Sigmoid colon (tissue), 7 donors: ENCODE results near the gene CMKLR1. TPM values are rescaled to one million over a fixed set of nuclear protein-coding genes. Genes with fewer than 3 reads are reported as not detected.

Experiments used
- DNase-seq: peaks from one replicate; pipeline ENCODE4 v3.0.0-alpha.2; 2019
- H3K27ac ChIP-seq, 4 donors: fragments of 200-600 bp; sonication (generic); one replicate each; pipeline ENCODE4 v1.5.1; 2016 to 2019; ENCODE audit warnings: mild to moderate bottlenecking in 1 of 4
- H3K27me3 ChIP-seq, 3 donors: fragments of 200-600 bp; sonication (generic); one replicate each; pipeline ENCODE4 v1.5.1; 2019; ENCODE audit warnings: mild to moderate bottlenecking in 1 of 3
- H3K36me3 ChIP-seq, 4 donors: fragments of 200-600 bp; sonication (generic); one replicate each; pipeline ENCODE4 v1.5.1; 2016 to 2019
- H3K4me1 ChIP-seq, 4 donors: fragments of 200-600 bp; sonication (generic); one replicate each; pipeline ENCODE4 v1.5.1; 2017 to 2019
- H3K4me3 ChIP-seq, 4 donors: fragments of 200-600 bp; sonication (generic); one replicate each; pipeline ENCODE4 v1.5.1; 2017 to 2019; ENCODE audit warnings: mild to moderate bottlenecking in 2 of 4, moderate library complexity in 1 of 4
- H3K9me3 ChIP-seq, 4 donors: fragments of 200-600 bp in 3 of 4; sonication (generic) in 3 of 4; one replicate each; pipeline versions ENCODE4 v1.5.1 to v1.6.1; 2013 to 2019
- CTCF ChIP-seq, 4 experiments: fragments of 450-650 bp in 3 of 4; fragments of 200-600 bp in 1 of 4; IDR thresholded peaks; one replicate each; pipeline ENCODE4 v1.5.1; 2016 to 2019; ENCODE audit warnings: antibody characterized with exemption in 4 of 4, mild to moderate bottlenecking in 3 of 4, moderate library complexity in 2 of 4
- EP300 ChIP-seq, 4 donors: sonication (generic); formaldehyde crosslinking; IDR thresholded peaks; one replicate each; pipeline ENCODE4 v1.6.1; 2017; ENCODE audit warnings: antibody characterized with exemption in 4 of 4
- POLR2A ChIP-seq, 2 donors: fragments of 450-650 bp; IDR thresholded peaks; one replicate each; pipeline ENCODE4 v1.6.1; 2016; ENCODE audit warnings: antibody characterized with exemption in 2 of 2, mild to moderate bottlenecking in 2 of 2, moderate library complexity in 2 of 2
- POLR2AphosphoS5 ChIP-seq, 4 donors: sonication (generic); formaldehyde crosslinking; IDR thresholded peaks; one replicate each; pipeline ENCODE4 v1.6.1; 2017; ENCODE audit warnings: antibody characterized with exemption in 4 of 4
- WGBS, 2 donors: extraction: QIAGEN DNeasy Blood & Tissue Kit; methylation state at CpG; one replicate each; pipeline ENCODE4 v1.1.7; 2013; 5-methylcytosine and 5-hydroxymethylcytosine counted together
- intact Hi-C: fragments of 100-400 bp; cut with DNase I; formaldehyde crosslinking; loops from one replicate; pipeline ENCODE4 v1.15.1; 2023
- polyA plus RNA-seq, 3 donors: library from polyadenylated mRNA; stranded (reverse); fragments of 200-250 nt; gene quantifications; one replicate each; pipeline ENCODE4 v1.2.3, GENCODE V29; 2013
- total RNA-seq, 4 donors: library from RNA; depleted of rRNA; stranded (reverse); fragments of >200 nt; gene quantifications; one replicate each; pipeline ENCODE4 v1.1.0, GENCODE V29; 2016
- donor health status: healthy with polysubstance abuse.
- donor health status: Bipolar disorder and iron deficiency.
- donor health status: healthy.

The CMKLR1 gene
- total and polyA plus RNA-seq, 7 donors, result 3.0 to 14.8 (median 10.0) TPM

- 43 to 66% methylated on average over 2 of the region's 2 CpGs for WGBS, 2 donors
- Histone ChIP-seq H3K36me3 (no peaks in the 10 kb centered on the region), H3K27me3 (no peaks in the 10 kb centered on the region), H3K27ac (no peak overlapping the region), H3K4me3 (no peak overlapping the region), H3K4me1 (no peaks in the 10 kb centered on the region), H3K9me3 (no peaks in the 10 kb centered on the region)
- TF ChIP-seq CTCF (IDR thresholded peaks at IDR 0.05) (no peak), POLR2AphosphoS5 (IDR thresholded peaks at IDR 0.05) (no peak), POLR2A (IDR thresholded peaks at IDR 0.05) (no peak), EP300 (IDR thresholded peaks at IDR 0.05) (no peak)
- no peak for DNase-seq
- intact Hi-C loops, result no loop called here
Observed at GRCh38 chr12:108285016-108285415, 54.1 kb downstream of the CMKLR1 start.

- no peak overlapping the region for H3K27ac ChIP-seq
- TF ChIP-seq EP300 (IDR thresholded peaks at IDR 0.05) (no peak), POLR2A (IDR thresholded peaks at IDR 0.05) (no peak), CTCF (IDR thresholded peaks at IDR 0.05) (no peak), POLR2AphosphoS5 (IDR thresholded peaks at IDR 0.05) (no peak)
Observed at GRCh38 chr12:108284163-108284562, 54.9 kb downstream of the CMKLR1 start.

DNA sequence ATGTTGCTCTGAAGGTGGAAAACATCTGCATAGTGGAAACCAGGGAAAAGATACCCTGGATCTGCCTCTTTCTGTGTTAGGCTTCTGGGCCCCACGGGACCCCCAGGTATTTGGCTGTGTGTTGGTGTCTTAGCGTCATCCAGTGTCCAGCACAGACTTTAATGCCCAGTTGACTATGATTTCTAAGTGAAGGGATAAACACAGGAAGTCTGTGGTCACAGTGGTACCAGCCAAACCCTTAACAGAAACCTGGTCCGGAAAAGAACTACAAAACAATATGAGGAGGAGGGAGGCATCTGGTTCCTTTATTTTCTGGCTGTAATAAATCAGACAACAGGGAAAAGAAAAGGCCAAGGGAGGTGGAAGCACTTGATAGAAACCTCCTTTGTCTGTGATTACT, 56.4 kb downstream of the CMKLR1 start:
- 34 to 60% methylated on average over 3 of the region's 3 CpGs for WGBS, 2 donors
- H3K9me3 ChIP-seq, result no peaks in the 10 kb centered on the region

More at GRCh38 chr12:108284163-108284562, 54.9 kb downstream of the CMKLR1 start:
- 41 to 58% methylated on average over 7 of the region's 7 CpGs for WGBS, 2 donors
- Histone ChIP-seq H3K9me3 (no peaks in the 10 kb centered on the region), H3K4me3 (no peak overlapping the region), H3K36me3 (no peaks in the 10 kb centered on the region), H3K27me3 (no peaks in the 10 kb centered on the region), H3K4me1 (no peaks in the 10 kb centered on the region)
- DNase-seq, result no peak
- intact Hi-C loops, result no loop called here

GRCh38 chr12:108282160-108282559, 57.0 kb downstream of the CMKLR1 start:
- DNase-seq, result no peak
- H3K9me3 ChIP-seq, result no peaks in the 10 kb centered on the region
- WGBS, 2 donors, result 11 to 25% methylated on average over 2 of the region's 2 CpGs
- no peaks in the 10 kb centered on the region for H3K36me3 ChIP-seq
- TF ChIP-seq CTCF (IDR thresholded peaks at IDR 0.05) (no peak), POLR2A (IDR thresholded peaks at IDR 0.05) (no peak), POLR2AphosphoS5 (IDR thresholded peaks at IDR 0.05) (no peak), EP300 (IDR thresholded peaks at IDR 0.05) (no peak)
- H3K27me3 ChIP-seq, result no peaks in the 10 kb centered on the region
- no peak overlapping the region for H3K4me3 ChIP-seq
- H3K27ac ChIP-seq, result no peak overlapping the region
- intact Hi-C loops, result no loop called here
- no peaks in the 10 kb centered on the region for H3K4me1 ChIP-seq

More for the DNA sequence above, 56.4 kb downstream of the CMKLR1 start:
- Histone ChIP-seq H3K27me3 (no peaks in the 10 kb centered on the region), H3K27ac (no peak overlapping the region), H3K4me3 (no peak overlapping the region), H3K4me1 (no peaks in the 10 kb centered on the region), H3K36me3 (no peaks in the 10 kb centered on the region)
- DNase-seq, result no peak
- TF ChIP-seq CTCF (IDR thresholded peaks at IDR 0.05), result no peak
- no peak for TF ChIP-seq EP300 (IDR thresholded peaks at IDR 0.05)
- TF ChIP-seq POLR2AphosphoS5 (IDR thresholded peaks at IDR 0.05), result no peak
- no peak for TF ChIP-seq POLR2A (IDR thresholded peaks at IDR 0.05)
- intact Hi-C loops, result no loop called here

DNA sequence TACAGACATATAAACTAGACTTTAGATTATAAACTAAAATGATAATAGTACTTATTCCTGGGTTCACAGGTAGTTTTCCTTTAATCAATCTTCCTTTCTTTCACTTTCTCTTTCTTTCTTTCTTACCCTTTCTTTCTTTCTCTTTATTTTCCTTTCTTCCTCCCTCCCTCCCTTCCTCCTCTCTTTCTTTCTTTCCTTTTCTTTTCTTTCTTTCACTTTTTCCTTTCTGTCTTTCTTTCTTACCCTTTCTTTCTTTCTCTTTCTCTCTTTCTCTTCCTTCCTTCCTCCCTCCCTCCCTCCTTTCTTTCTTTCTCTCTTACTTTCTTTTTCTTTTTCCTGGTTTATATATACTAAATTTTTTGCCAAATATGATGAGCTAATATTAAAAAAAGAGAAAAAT, 61.5 kb downstream of the CMKLR1 start:
- Histone ChIP-seq H3K4me1 (no peaks in the 10 kb centered on the region), H3K27ac (no peak overlapping the region), H3K4me3 (no peak overlapping the region), H3K36me3 (no peaks in the 10 kb centered on the region), H3K27me3 (no peaks in the 10 kb centered on the region), H3K9me3 (no peaks in the 10 kb centered on the region)
- TF ChIP-seq EP300 (IDR thresholded peaks at IDR 0.05) (no peak), POLR2AphosphoS5 (IDR thresholded peaks at IDR 0.05) (no peak), CTCF (IDR thresholded peaks at IDR 0.05) (no peak), POLR2A (IDR thresholded peaks at IDR 0.05) (no peak)
- intact Hi-C loops, result no loop called here
- no peak for DNase-seq
